Mesenchymal stem cell (in vitro differentiated cells and primary cell): ENCODE data around the gene PAQR8.

Source experiments
- DNase-seq: peaks from one replicate; pipeline ENCODE4 v3.0.0-alpha.2; 2013
- H2AFZ ChIP-seq: one replicate; pipeline ENCODE4 v1.6.1; 2013; ENCODE audit warnings: low read depth, mild to moderate bottlenecking, control low read depth, inconsistent platforms, low read length, moderate library complexity
- H2AK5ac ChIP-seq: 2 replicates; pipeline ENCODE4 v1.6.1; 2013; ENCODE audit warnings: low read length, moderate library complexity, mild to moderate bottlenecking, inconsistent platforms; ENCODE audit not compliant: severe bottlenecking
- H2BK120ac ChIP-seq: one replicate; pipeline ENCODE4 v1.6.1; 2013; ENCODE audit warnings: low read depth, mild to moderate bottlenecking, inconsistent platforms, low read length, moderate library complexity
- H2BK12ac ChIP-seq, 2 experiments: one replicate each; pipeline ENCODE4 v1.6.1; 2013; ENCODE audit warnings: inconsistent platforms in 2 of 2, low read length in 2 of 2, mild to moderate bottlenecking in 2 of 2, moderate library complexity in 2 of 2, control low read depth in 1 of 2
- H2BK15ac ChIP-seq: one replicate; pipeline ENCODE4 v1.6.1; 2013; ENCODE audit warnings: mild to moderate bottlenecking, low read depth, inconsistent platforms; ENCODE audit not compliant: poor library complexity, severe bottlenecking
- H2BK5ac ChIP-seq: 2 replicates; pipeline ENCODE4 v1.6.1; 2013; ENCODE audit warnings: low read depth, mild to moderate bottlenecking, low read length, control low read depth, inconsistent platforms; ENCODE audit not compliant: poor library complexity, severe bottlenecking
- H3K14ac ChIP-seq, 2 experiments: one replicate each; pipeline ENCODE4 v1.6.1; 2013; ENCODE audit warnings: inconsistent platforms in 2 of 2, low read length in 2 of 2, control low read depth in 1 of 2, mild to moderate bottlenecking in 1 of 2, moderate library complexity in 1 of 2
- H3K18ac ChIP-seq, 2 experiments: one replicate each; pipeline ENCODE4 v1.6.1; 2013; ENCODE audit warnings: inconsistent platforms in 2 of 2, low read length in 2 of 2, control low read depth in 1 of 2, low read depth in 1 of 2, mild to moderate bottlenecking in 1 of 2
- H3K23ac ChIP-seq, 2 experiments: one replicate each; pipeline ENCODE4 v1.6.1; 2013; ENCODE audit warnings: inconsistent platforms in 2 of 2, low read length in 2 of 2, mild to moderate bottlenecking in 2 of 2, moderate library complexity in 2 of 2, control low read depth in 1 of 2
- H3K27ac ChIP-seq: 2 replicates; pipeline ENCODE4 v1.5.1; 2013; ENCODE audit warnings: mild to moderate bottlenecking, moderate library complexity, low read length, control low read depth, inconsistent platforms; ENCODE audit not compliant: poor library complexity, severe bottlenecking
- H3K27me3 ChIP-seq, 2 experiments: 2 replicates each; pipeline versions ENCODE4 v1.6.1 to v1.7.0; 2013; ENCODE audit warnings: low read length in 2 of 2, mild to moderate bottlenecking in 2 of 2, moderate library complexity in 2 of 2, control low read depth in 1 of 2, inconsistent platforms in 1 of 2; ENCODE audit not compliant: control insufficient read depth in 1 of 2, insufficient read depth in 1 of 2
- H3K36me3 ChIP-seq, 2 experiments: 2 replicates each; pipeline versions ENCODE4 v1.6.1 to v1.7.0; 2013; ENCODE audit warnings: low read length in 2 of 2, control low read depth in 1 of 2, inconsistent platforms in 1 of 2, low read depth in 1 of 2, mild to moderate bottlenecking in 1 of 2; ENCODE audit not compliant: insufficient read depth in 2 of 2, control insufficient read depth in 1 of 2
- H3K4ac ChIP-seq, 2 experiments: one replicate each; pipeline ENCODE4 v1.6.1; 2013; ENCODE audit warnings: inconsistent platforms in 2 of 2, low read length in 2 of 2, mild to moderate bottlenecking in 2 of 2, moderate library complexity in 2 of 2, control low read depth in 1 of 2, low read depth in 1 of 2
- H3K4me1 ChIP-seq: 2 replicates; pipeline ENCODE4 v1.6.1; 2013; ENCODE audit warnings: low read depth, low read length, control low read depth; ENCODE audit not compliant: control insufficient read depth, insufficient read depth
- H3K4me2 ChIP-seq: 2 replicates; pipeline ENCODE4 v1.6.1; 2013; ENCODE audit warnings: low read length, mild to moderate bottlenecking, inconsistent platforms; ENCODE audit not compliant: poor library complexity, severe bottlenecking
- H3K4me3 ChIP-seq, 2 experiments: 2 replicates each; pipeline versions ENCODE4 v1.5.1 to v1.7.0; 2013; ENCODE audit warnings: low read length in 2 of 2, mild to moderate bottlenecking in 2 of 2, control low read depth in 1 of 2, low read depth in 1 of 2; ENCODE audit not compliant: insufficient read depth in 1 of 2
- H3K79me1 ChIP-seq: replicated peaks from 2 replicates; pipeline ENCODE4 v1.6.1; 2013; ENCODE audit warnings: mild to moderate bottlenecking, control low read depth, low read length, inconsistent platforms; ENCODE audit not compliant: poor library complexity, severe bottlenecking
- H3K9ac ChIP-seq: 2 replicates; pipeline ENCODE4 v1.7.0; 2013; ENCODE audit warnings: mild to moderate bottlenecking, low read length, moderate library complexity
- H3K9me3 ChIP-seq: 2 replicates; pipeline ENCODE4 v1.7.0; 2013; ENCODE audit warnings: mild to moderate bottlenecking, low read length; ENCODE audit not compliant: control insufficient read depth
- H4K8ac ChIP-seq: one replicate; pipeline ENCODE4 v1.6.1; 2013; ENCODE audit warnings: inconsistent platforms, mild to moderate bottlenecking, low read length, moderate library complexity
- H4K91ac ChIP-seq: one replicate; pipeline ENCODE4 v1.6.1; 2013; ENCODE audit warnings: mild to moderate bottlenecking, low read length, inconsistent platforms
- WGBS: methylation state at CpG from one replicate; pipeline ENCODE4 v1.1.7; 2013; ENCODE audit warnings: mixed read lengths; 5-methylcytosine and 5-hydroxymethylcytosine counted together

PAQR8 gene

DNA sequence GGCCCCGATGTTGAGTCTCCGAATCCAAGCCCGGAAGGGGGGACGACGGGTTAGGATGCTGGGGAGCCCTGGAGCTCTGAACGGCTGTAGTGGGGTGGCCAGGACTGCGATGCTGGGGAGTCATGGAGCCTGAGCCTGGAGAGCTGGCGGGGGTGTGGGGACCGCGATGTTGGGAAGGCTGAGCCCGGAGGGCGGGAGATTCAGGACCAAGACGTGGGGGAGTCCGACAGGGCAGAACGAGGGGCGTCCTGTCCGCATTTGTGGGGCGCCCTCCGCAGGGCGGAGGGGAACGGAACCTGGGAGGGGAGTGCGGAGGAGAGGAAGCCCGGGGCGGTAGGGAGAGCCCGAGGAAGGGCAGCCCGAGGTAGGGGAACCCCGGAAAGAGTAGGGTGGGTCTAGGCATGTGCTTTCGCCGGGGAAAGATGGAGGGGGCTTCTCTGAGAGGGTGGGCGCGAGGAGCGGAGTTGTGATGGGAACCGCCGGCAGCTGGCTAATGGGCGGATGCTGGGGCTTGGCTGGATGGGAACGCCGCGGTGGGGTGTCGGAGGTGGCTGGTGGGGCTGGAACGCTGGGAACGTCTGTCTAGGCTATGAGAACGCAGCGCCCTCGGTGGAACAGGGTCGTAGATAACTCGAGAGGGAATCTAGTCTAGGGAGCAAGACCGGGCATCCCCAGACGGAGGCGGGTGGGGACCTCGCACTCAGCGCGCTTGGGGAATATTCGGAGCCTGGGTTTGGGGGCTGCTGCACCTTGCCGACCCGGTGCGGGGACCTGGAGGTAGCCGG is 684 bp downstream of the PAQR8 start:
- peak overlapping the region; percentile 46 for H2AFZ ChIP-seq
- peak overlapping the region; percentile 85 to 90 for H3K4me3 ChIP-seq
- no peaks in the 10 kb centered on the region for H3K36me3 ChIP-seq
- peak overlapping the region; percentile 93 for H3K4me2 ChIP-seq
- 2% methylated on average over 57 of the region's 57 CpGs for WGBS
- peak overlapping the region; percentile 19 for H4K8ac ChIP-seq
- H3K9ac ChIP-seq = peak overlapping the region; percentile 84
- peak overlapping the region; percentile 70 to 88 for H3K18ac ChIP-seq
- H3K27ac ChIP-seq = no peak overlapping the region
- no peak overlapping the region for H2AK5ac ChIP-seq
- H3K23ac ChIP-seq = peak overlapping the region in 1 of 2 experiments; percentile 0
- DNase-seq = peak; percentile 38
- peaks cover 19% of the 10 kb centered on the region for H3K79me1 ChIP-seq
- no peak overlapping the region for H4K91ac ChIP-seq
- H2BK120ac ChIP-seq = no peak overlapping the region
- H3K9me3 ChIP-seq = no peaks in the 10 kb centered on the region
- peaks cover 10% of the 10 kb centered on the region for H3K4me1 ChIP-seq
- H3K27me3 ChIP-seq = peaks cover 0 to 3% of the 10 kb centered on the region in 2 experiments
- peak overlapping the region in 1 of 2 experiments; percentile 7 for H3K4ac ChIP-seq
- H2BK15ac ChIP-seq = peak overlapping the region; percentile 63
- H2BK5ac ChIP-seq = no peak overlapping the region
- no peak overlapping the region for H3K14ac ChIP-seq
- H2BK12ac ChIP-seq = no peak overlapping the region

DNA sequence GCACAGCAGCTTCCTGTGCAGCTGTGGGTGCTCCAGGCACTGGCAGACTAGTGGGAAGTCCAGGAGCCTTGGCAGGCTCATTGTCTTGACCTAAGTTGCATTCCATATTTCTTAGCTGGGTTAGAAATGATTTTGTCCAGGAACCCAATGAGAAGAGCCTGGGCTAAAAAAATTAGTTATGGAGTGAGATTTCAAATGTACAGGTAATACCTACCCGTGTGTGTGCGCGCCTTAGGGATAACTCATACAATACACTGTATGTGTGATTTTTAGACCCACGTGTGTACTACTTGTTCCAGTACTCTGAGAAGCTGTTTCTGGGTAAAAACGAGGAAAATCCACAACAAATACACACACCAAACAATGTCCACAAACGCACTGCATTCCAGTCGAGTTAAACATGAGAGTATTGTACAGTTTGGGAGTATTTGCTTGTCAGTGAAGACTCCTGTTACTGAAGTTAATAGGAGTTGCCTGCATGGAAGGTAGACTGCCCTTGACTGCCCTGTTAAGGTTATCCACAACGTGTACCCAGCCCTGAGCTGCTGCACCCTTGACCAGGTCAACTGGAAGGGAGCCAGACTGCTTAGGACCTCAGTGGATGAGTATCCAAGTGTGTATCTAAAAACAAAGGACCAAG is 1.4 kb downstream of the PAQR8 start:
- peak overlapping the region; percentile 19 for H4K8ac ChIP-seq
- no peak overlapping the region for H3K23ac ChIP-seq
- peak overlapping the region; percentile 84 for H3K9ac ChIP-seq
- no peaks in the 10 kb centered on the region for H3K36me3 ChIP-seq
- H4K91ac ChIP-seq = no peak overlapping the region
- H2AFZ ChIP-seq = peak overlapping the region; percentile 46
- peaks cover 10% of the 10 kb centered on the region for H3K4me1 ChIP-seq
- peak overlapping the region; percentile 63 for H2BK15ac ChIP-seq
- no peak overlapping the region for H3K14ac ChIP-seq
- H2BK5ac ChIP-seq = no peak overlapping the region
- no peak overlapping the region for H2AK5ac ChIP-seq
- no peak overlapping the region for H2BK120ac ChIP-seq
- no peak overlapping the region for H2BK12ac ChIP-seq
- peaks cover 0 to 3% of the 10 kb centered on the region in 2 experiments for H3K27me3 ChIP-seq
- H3K79me1 ChIP-seq = peaks cover 21% of the 10 kb centered on the region
- H3K4ac ChIP-seq = no peak overlapping the region
- H3K18ac ChIP-seq = no peak overlapping the region
- H3K9me3 ChIP-seq = no peaks in the 10 kb centered on the region
- H3K27ac ChIP-seq = no peak overlapping the region
- peak overlapping the region; percentile 85 to 90 for H3K4me3 ChIP-seq
- no peak for DNase-seq
- peak overlapping the region; percentile 93 for H3K4me2 ChIP-seq
- WGBS = 36% methylated on average over 2 of the region's 8 CpGs

GRCh38 chr6:52364480-52365166 is 2.7 kb downstream of the PAQR8 start:
- no peak for DNase-seq
- Histone ChIP-seq H3K36me3 (no peaks in the 10 kb centered on the region), H3K4ac (no peak overlapping the region), H3K4me3 (no peak overlapping the region), H2BK5ac (no peak overlapping the region), H3K27ac (no peak overlapping the region), H2BK12ac (no peak overlapping the region), H3K4me2 (no peak overlapping the region), H4K91ac (no peak overlapping the region), H3K27me3 (peaks cover 0 to 3% of the 10 kb centered on the region in 2 experiments), H3K79me1 (peaks cover 21% of the 10 kb centered on the region), H3K14ac (no peak overlapping the region), H3K23ac (no peak overlapping the region), H3K9me3 (no peaks in the 10 kb centered on the region), H3K4me1 (peaks cover 10% of the 10 kb centered on the region), H3K18ac (no peak overlapping the region), H3K9ac (no peak overlapping the region), H2BK120ac (no peak overlapping the region), H2BK15ac (no peak overlapping the region), H4K8ac (no peak overlapping the region), H2AK5ac (no peak overlapping the region), H2AFZ (no peak overlapping the region)
- WGBS = 97% methylated on average over 4 of the region's 5 CpGs

- no peak overlapping the region for H3K4me3 ChIP-seq
- H2AK5ac ChIP-seq = no peak overlapping the region
- peaks cover 21% of the 10 kb centered on the region for H3K79me1 ChIP-seq
- H3K36me3 ChIP-seq = no peaks in the 10 kb centered on the region
- H3K27me3 ChIP-seq = peaks cover 0 to 3% of the 10 kb centered on the region in 2 experiments
- no peak for DNase-seq
- 88% methylated on average over 1 of the region's 4 CpGs for WGBS
- no peak overlapping the region for H3K14ac ChIP-seq
- no peaks in the 10 kb centered on the region for H3K9me3 ChIP-seq
- no peak overlapping the region for H4K91ac ChIP-seq
- H3K4me1 ChIP-seq = peaks cover 10% of the 10 kb centered on the region
- no peak overlapping the region for H4K8ac ChIP-seq
- H2BK15ac ChIP-seq = no peak overlapping the region
- no peak overlapping the region for H3K18ac ChIP-seq
- H3K27ac ChIP-seq = no peak overlapping the region
- no peak overlapping the region for H2BK5ac ChIP-seq
- no peak overlapping the region for H2AFZ ChIP-seq
- no peak overlapping the region for H3K9ac ChIP-seq
- no peak overlapping the region for H3K4ac ChIP-seq
- H2BK120ac ChIP-seq = no peak overlapping the region
- no peak overlapping the region for H3K23ac ChIP-seq
- no peak overlapping the region for H3K4me2 ChIP-seq
- no peak overlapping the region for H2BK12ac ChIP-seq
Measured at GRCh38 chr6:52365317-52365716, 3.4 kb downstream of the PAQR8 start.
